Esophagus muscularis mucosa (tissue), 4 donors: ENCODE results near the gene NUDT9. TPM values are rescaled to one million over a fixed set of nuclear protein-coding genes. Genes with fewer than 3 reads are reported as not detected.
"Not testable (repeated sequence)": the region's sequence is repeated elsewhere in the genome, so short reads cannot be mapped to it uniquely, and the experiment has no call there.

Source experiments
- DNase-seq: peaks from one replicate; pipeline ENCODE4 v3.0.0-alpha.2; 2017; ENCODE audit errors: extremely low spot score
- H3K27ac ChIP-seq, 4 donors: fragments of 200-600 bp; sonication (generic); replicated peaks in 1 of 4; 1 replicate in 3 of 4; 2 replicates in 1 of 4; pipeline ENCODE4 v1.5.1; 2016 to 2019; ENCODE audit warnings: mild to moderate bottlenecking in 1 of 4
- H3K27me3 ChIP-seq, 4 donors: fragments of 200-600 bp; sonication (generic); one replicate each; pipeline versions ENCODE4 v1.5.1 to v1.6.0; 2016 to 2019
- H3K36me3 ChIP-seq, 4 donors: fragments of 200-600 bp; sonication (generic); one replicate each; pipeline ENCODE4 v1.5.1; 2016 to 2019
- H3K4me1 ChIP-seq, 4 donors: fragments of 200-600 bp; sonication (generic); one replicate each; pipeline ENCODE4 v1.5.1; 2016 to 2019
- H3K4me3 ChIP-seq, 4 donors: fragments of 200-600 bp; sonication (generic); 1 replicate in 2 of 4; 2 replicates in 2 of 4; pipeline ENCODE4 v1.5.1; 2016 to 2019; ENCODE audit warnings: mild to moderate bottlenecking in 4 of 4, moderate library complexity in 1 of 4
- H3K9me3 ChIP-seq, 4 donors: fragments of 200-600 bp; sonication (generic); 1 replicate in 3 of 4; 2 replicates in 1 of 4; pipeline ENCODE4 v1.5.1; 2016 to 2019
- EP300 ChIP-seq: sonication (generic); formaldehyde crosslinking; IDR thresholded peaks from one replicate; pipeline ENCODE4 v1.6.1; 2017; ENCODE audit warnings: antibody characterized with exemption
- POLR2A ChIP-seq: fragments of 450-650 bp; IDR thresholded peaks from one replicate; pipeline ENCODE4 v1.6.1; 2017; ENCODE audit warnings: antibody characterized with exemption, moderate library complexity, mild to moderate bottlenecking, low read depth
- POLR2AphosphoS5 ChIP-seq, 2 donors: sonication (generic); formaldehyde crosslinking; IDR thresholded peaks; one replicate each; pipeline ENCODE4 v1.6.1; 2017; ENCODE audit warnings: antibody characterized with exemption in 2 of 2
- WGBS: methylation state at CpG from one replicate; pipeline ENCODE4 v1.1.5; 2018; 5-methylcytosine and 5-hydroxymethylcytosine counted together
- intact Hi-C: fragments of 100-400 bp; cut with DNase I; formaldehyde crosslinking; loops from one replicate; pipeline ENCODE4 v1.15.1; 2023
- total RNA-seq, 4 donors: library from RNA; depleted of rRNA; stranded (reverse); fragments of >200 nt; gene quantifications; one replicate each; pipeline versions ENCODE4 v1.1.0 to v1.2.1, GENCODE V29; 2016
- TF ChIP-seq, protein P1 (sequence below), 3 experiments: fragments of 200-600 bp in 2 of 3; fragments of 450-650 bp in 1 of 3; sonication (generic) in 2 of 3; IDR thresholded peaks; one replicate each; pipeline ENCODE4 v1.5.1; 2017 to 2019; ENCODE audit warnings: antibody characterized with exemption in 3 of 3, mild to moderate bottlenecking in 2 of 3, moderate library complexity in 1 of 3

The NUDT9 gene
- total RNA-seq, 4 donors from 2014 or later = 15.1 to 26.6 (median 21.3) TPM

GRCh38 chr4:87491436-87491835 is 69.1 kb downstream of the NUDT9 start:
- TF ChIP-seq POLR2AphosphoS5 (IDR thresholded peaks at IDR 0.05) (no peak), EP300 (no peak), POLR2A (no peak)
- TF ChIP-seq, protein P1, sequence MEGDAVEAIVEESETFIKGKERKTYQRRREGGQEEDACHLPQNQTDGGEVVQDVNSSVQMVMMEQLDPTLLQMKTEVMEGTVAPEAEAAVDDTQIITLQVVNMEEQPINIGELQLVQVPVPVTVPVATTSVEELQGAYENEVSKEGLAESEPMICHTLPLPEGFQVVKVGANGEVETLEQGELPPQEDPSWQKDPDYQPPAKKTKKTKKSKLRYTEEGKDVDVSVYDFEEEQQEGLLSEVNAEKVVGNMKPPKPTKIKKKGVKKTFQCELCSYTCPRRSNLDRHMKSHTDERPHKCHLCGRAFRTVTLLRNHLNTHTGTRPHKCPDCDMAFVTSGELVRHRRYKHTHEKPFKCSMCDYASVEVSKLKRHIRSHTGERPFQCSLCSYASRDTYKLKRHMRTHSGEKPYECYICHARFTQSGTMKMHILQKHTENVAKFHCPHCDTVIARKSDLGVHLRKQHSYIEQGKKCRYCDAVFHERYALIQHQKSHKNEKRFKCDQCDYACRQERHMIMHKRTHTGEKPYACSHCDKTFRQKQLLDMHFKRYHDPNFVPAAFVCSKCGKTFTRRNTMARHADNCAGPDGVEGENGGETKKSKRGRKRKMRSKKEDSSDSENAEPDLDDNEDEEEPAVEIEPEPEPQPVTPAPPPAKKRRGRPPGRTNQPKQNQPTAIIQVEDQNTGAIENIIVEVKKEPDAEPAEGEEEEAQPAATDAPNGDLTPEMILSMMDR (IDR thresholded peaks at IDR 0.05) = no peak
- no peak for DNase-seq
- WGBS = 79% methylated on average over 2 of the region's 2 CpGs
- intact Hi-C loops = loop anchor here (5.0 kb wide), 1 partner anchor 46 kb away; no protein-coding TSS in a partner anchor
- peaks cover 27 to 68% (median 65%) of the 10 kb centered on the region in 4 donors for H3K4me1 ChIP-seq
- H3K27me3 ChIP-seq = no peaks in the 10 kb centered on the region
- H3K27ac ChIP-seq = peak overlapping the region; percentile 70 to 79 (median 76)
- no peaks in the 10 kb centered on the region for H3K9me3 ChIP-seq
- H3K36me3 ChIP-seq = peaks cover 56 to 95% (median 85%) of the 10 kb centered on the region in 4 donors
- no peak overlapping the region for H3K4me3 ChIP-seq

DNA sequence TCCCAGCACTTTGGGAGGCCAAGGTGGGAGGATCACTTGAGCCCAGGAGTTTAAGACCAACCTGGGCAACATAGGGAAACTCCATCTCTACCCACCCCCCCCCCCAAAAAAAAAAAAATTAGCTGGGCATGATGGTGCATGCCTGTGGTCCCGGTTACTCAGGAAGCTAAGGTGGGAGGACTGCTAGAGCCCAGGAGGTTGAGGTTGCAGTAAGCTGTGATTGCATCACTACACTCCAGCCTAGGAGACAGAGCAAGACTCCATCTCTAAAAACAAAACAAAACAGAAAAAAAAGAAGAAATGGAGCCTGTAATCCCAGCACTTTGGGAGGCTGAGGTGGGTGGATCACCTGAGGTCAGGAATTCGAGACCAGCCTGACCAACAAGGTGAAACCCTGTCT is 69.5 kb downstream of the NUDT9 start:
- H3K4me1 ChIP-seq = peaks cover 27 to 68% (median 67%) of the 10 kb centered on the region in 4 donors
- peaks cover 56 to 99% (median 89%) of the 10 kb centered on the region in 4 donors for H3K36me3 ChIP-seq
- DNase-seq, H3K4me3 ChIP-seq, H3K9me3 ChIP-seq, H3K27me3 ChIP-seq: not testable (repeated sequence)
- 85% methylated on average over 2 of the region's 2 CpGs for WGBS
- intact Hi-C loops = loop anchor here (5.0 kb wide), 1 partner anchor 45 kb away; no protein-coding TSS in a partner anchor
- H3K27ac ChIP-seq = peak overlapping the region; percentile 70 to 79 (median 76)

DNA sequence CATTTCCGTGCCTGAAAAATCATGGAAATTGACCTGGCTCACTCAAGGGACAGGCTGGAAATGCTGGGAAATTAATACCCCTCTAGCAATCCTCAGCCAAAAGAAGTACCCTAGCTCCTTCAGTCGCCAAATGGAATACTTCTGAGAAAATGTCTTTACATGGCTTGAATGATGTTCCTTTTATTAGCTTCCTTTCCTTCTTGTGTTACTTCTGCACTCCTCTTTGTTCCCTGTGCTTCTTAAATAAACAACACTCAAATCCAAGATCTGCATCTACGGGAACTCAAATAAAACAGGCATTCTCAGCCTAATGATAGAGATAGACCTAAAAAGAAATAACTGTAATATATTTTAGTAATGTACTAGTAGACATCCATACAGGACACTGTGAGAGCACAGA is 70.7 kb downstream of the NUDT9 start:
- intact Hi-C loops = loop anchor here (5.0 kb wide), 1 partner anchor 44 kb away; no protein-coding TSS in a partner anchor
- TF ChIP-seq POLR2AphosphoS5 (IDR thresholded peaks at IDR 0.05) (no peak), POLR2A (no peak), EP300 (no peak)
- TF ChIP-seq, protein P1 (IDR thresholded peaks at IDR 0.05) = no peak
- Histone ChIP-seq H3K27ac (peak overlapping the region; percentile 70 to 79 (median 76)), H3K4me1 (peaks cover 33 to 80% (median 79%) of the 10 kb centered on the region in 4 donors), H3K4me3 (no peak overlapping the region), H3K36me3 (peaks cover 53 to 100% (median 90%) of the 10 kb centered on the region in 4 donors), H3K9me3 (no peaks in the 10 kb centered on the region), H3K27me3 (no peaks in the 10 kb centered on the region)
- 51% methylated on average over 3 of the region's 3 CpGs for WGBS
- DNase-seq = no peak

- intact Hi-C loops = no loop called here
- DNase-seq = no peak
- TF ChIP-seq POLR2AphosphoS5 (IDR thresholded peaks at IDR 0.05) (no peak), POLR2A (no peak), EP300 (no peak)
- TF ChIP-seq, protein P1 (IDR thresholded peaks at IDR 0.05) = peak; percentile 19 to 33 (median 33)
- Histone ChIP-seq H3K4me1 (peaks cover 44 to 83% (median 82%) of the 10 kb centered on the region in 4 donors), H3K4me3 (no peak overlapping the region), H3K9me3 (no peaks in the 10 kb centered on the region), H3K36me3 (peaks cover 20 to 79% (median 55%) of the 10 kb centered on the region in 4 donors), H3K27ac (peak overlapping the region; percentile 54 to 78 (median 72)), H3K27me3 (no peaks in the 10 kb centered on the region)
- 92% methylated on average over 2 of the region's 2 CpGs for WGBS
Measured at GRCh38 chr4:87497159-87497558, 74.8 kb downstream of the NUDT9 start.

DNA sequence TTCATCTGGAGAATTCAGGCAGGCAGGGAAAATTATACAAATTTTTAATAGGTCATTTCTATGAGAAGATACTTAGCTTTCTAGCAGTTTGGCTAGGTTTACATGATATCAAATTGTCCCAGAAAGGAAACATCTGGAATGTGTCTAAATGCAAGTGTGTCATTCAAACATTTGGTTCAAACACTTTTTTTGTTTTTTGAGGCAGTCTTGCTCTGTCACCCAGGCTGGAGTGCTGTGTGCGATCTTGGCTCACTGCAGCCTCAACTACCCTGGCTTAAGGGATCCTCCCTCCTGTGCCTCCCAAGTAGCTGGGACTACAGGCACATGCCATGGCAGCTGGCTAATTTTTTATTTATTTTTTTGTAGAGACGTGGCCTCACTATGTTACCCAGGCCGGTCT is 75.2 kb downstream of the NUDT9 start:
- Histone ChIP-seq H3K9me3 (no peaks in the 10 kb centered on the region), H3K36me3 (peaks cover 20 to 75% (median 52%) of the 10 kb centered on the region in 4 donors), H3K27me3 (no peaks in the 10 kb centered on the region), H3K4me3 (no peak overlapping the region), H3K4me1 (peaks cover 44 to 83% (median 82%) of the 10 kb centered on the region in 4 donors), H3K27ac (peak overlapping the region; percentile 54 to 78 (median 72))
- WGBS = 86% methylated on average over 3 of the region's 3 CpGs
- intact Hi-C loops = no loop called here
- no peak for TF ChIP-seq POLR2A
- TF ChIP-seq, protein P1 (IDR thresholded peaks at IDR 0.05) = no peak
- no peak for TF ChIP-seq EP300
- TF ChIP-seq POLR2AphosphoS5 (IDR thresholded peaks at IDR 0.05) = no peak
- DNase-seq = no peak
